CD4-positive, CD25-positive, alpha-beta regulatory T cell (primary cell): Measurements from ENCODE around the gene PNMA8B. TPM values are rescaled to one million over a fixed set of nuclear protein-coding genes. Genes with fewer than 3 reads are reported as not detected.

ENCODE experiments used
- ATAC-seq, 2 donors: fragments of 150-1000 bp; cut with Tn5 transposase; one replicate each; pipeline ENCODE4 v1.10.0; 2021; ENCODE audit warnings: low read depth in 2 of 2, moderate number of reproducible peaks in 2 of 2, moderate library complexity in 1 of 2
- DNase-seq, 3 donors: peaks; one replicate each; pipeline versions ENCODE4 v3.0.0 to v3.0.0-alpha.2; 2012 to 2022; ENCODE audit warnings: mixed read lengths in 1 of 3
- H3K27ac ChIP-seq: one replicate; pipeline ENCODE4 v1.7.0; 2013; ENCODE audit warnings: mild to moderate bottlenecking, low read length; ENCODE audit not compliant: insufficient read depth, poor library complexity, severe bottlenecking
- H3K27me3 ChIP-seq: one replicate; pipeline ENCODE4 v1.7.0; 2013; ENCODE audit warnings: low read length; ENCODE audit not compliant: control insufficient read depth, insufficient read depth
- H3K36me3 ChIP-seq: one replicate; pipeline ENCODE4 v1.7.0; 2013; ENCODE audit warnings: mild to moderate bottlenecking, low read length, moderate library complexity; ENCODE audit not compliant: control insufficient read depth, insufficient read depth
- H3K4me1 ChIP-seq: 2 replicates; pipeline ENCODE4 v1.7.0; 2013; ENCODE audit warnings: mild to moderate bottlenecking, low read length; ENCODE audit not compliant: insufficient read depth, control insufficient read depth, poor library complexity, severe bottlenecking
- H3K4me3 ChIP-seq: one replicate; pipeline ENCODE4 v1.7.0; 2013; ENCODE audit warnings: low read depth, mild to moderate bottlenecking, low read length, moderate library complexity
- H3K9me3 ChIP-seq, 2 experiments: 1 replicate in 1 of 2; 2 replicates in 1 of 2; pipeline ENCODE4 v1.7.0; 2013; ENCODE audit warnings: low read length in 2 of 2, mild to moderate bottlenecking in 1 of 2, moderate library complexity in 1 of 2; ENCODE audit not compliant: control insufficient read depth in 2 of 2
- H3K27ac Mint-ChIP-seq, 3 donors: one replicate each; pipeline ENCODE4 v1.8.0; 2020 to 2022; ENCODE audit warnings: mild to moderate bottlenecking in 3 of 3, mixed read lengths in 3 of 3, moderate library complexity in 2 of 3
- H3K27me3 Mint-ChIP-seq: one replicate; pipeline ENCODE4 v1.8.0; 2022; ENCODE audit warnings: mild to moderate bottlenecking, mixed read lengths
- H3K36me3 Mint-ChIP-seq: one replicate; pipeline ENCODE4 v1.8.0; 2020; ENCODE audit warnings: mixed read lengths
- H3K4me1 Mint-ChIP-seq, 4 donors: one replicate each; pipeline ENCODE4 v1.8.0; 2020 to 2022; ENCODE audit warnings: mixed read lengths in 4 of 4, mild to moderate bottlenecking in 1 of 4
- H3K4me3 Mint-ChIP-seq, 4 donors: one replicate each; pipeline ENCODE4 v1.8.0; 2020 to 2022; ENCODE audit warnings: mild to moderate bottlenecking in 4 of 4, mixed read lengths in 4 of 4, moderate library complexity in 3 of 4
- H3K9me3 Mint-ChIP-seq, 7 donors: one replicate each; pipeline ENCODE4 v1.8.0; 2020 to 2022; ENCODE audit warnings: mixed read lengths in 7 of 7, mild to moderate bottlenecking in 3 of 7, moderate library complexity in 2 of 7
- polyA plus RNA-seq, 4 donors: library from polyadenylated mRNA; unstranded; fragments of 300-500 nt; fragmentation: Illumina TruSeq; gene quantifications; one replicate each; pipeline ENCODE4 v1.2.3, GENCODE V29; 2021
- total RNA-seq: library from RNA; stranded (reverse); gene quantifications from one replicate; pipeline ENCODE4 v1.2.3, GENCODE V29; 2022

The PNMA8B gene
- total and polyA plus RNA-seq, 5 donors from 2014 or later: 0.57 to 0.80 (median 0.62) TPM; not detected in 2

GRCh38 chr19:46494941-46495785, 504 bp downstream of the PNMA8B start:
- Histone ChIP-seq H3K4me1 (peaks cover 28% of the 10 kb centered on the region), H3K4me3 (no peak overlapping the region), H3K36me3 (no peaks in the 10 kb centered on the region), H3K27me3 (peaks cover 9% of the 10 kb centered on the region), H3K27ac (no peak overlapping the region), H3K9me3 (no peaks in the 10 kb centered on the region)
- Mint-ChIP-seq H3K27ac (no peak overlapping the region), H3K9me3 (peaks cover 0 to 4% (median 0%) of the 10 kb centered on the region in 7 donors), H3K4me1 (peaks cover 0 to 35% (median 1%) of the 10 kb centered on the region in 4 donors), H3K27me3 (peaks cover 64% of the 10 kb centered on the region), H3K4me3 (peak overlapping the region in 3 of 4 donors; percentile 86 to 91 (median 88)), H3K36me3 (no peaks in the 10 kb centered on the region)
- no peak for ATAC-seq
- no peak for DNase-seq

DNA sequence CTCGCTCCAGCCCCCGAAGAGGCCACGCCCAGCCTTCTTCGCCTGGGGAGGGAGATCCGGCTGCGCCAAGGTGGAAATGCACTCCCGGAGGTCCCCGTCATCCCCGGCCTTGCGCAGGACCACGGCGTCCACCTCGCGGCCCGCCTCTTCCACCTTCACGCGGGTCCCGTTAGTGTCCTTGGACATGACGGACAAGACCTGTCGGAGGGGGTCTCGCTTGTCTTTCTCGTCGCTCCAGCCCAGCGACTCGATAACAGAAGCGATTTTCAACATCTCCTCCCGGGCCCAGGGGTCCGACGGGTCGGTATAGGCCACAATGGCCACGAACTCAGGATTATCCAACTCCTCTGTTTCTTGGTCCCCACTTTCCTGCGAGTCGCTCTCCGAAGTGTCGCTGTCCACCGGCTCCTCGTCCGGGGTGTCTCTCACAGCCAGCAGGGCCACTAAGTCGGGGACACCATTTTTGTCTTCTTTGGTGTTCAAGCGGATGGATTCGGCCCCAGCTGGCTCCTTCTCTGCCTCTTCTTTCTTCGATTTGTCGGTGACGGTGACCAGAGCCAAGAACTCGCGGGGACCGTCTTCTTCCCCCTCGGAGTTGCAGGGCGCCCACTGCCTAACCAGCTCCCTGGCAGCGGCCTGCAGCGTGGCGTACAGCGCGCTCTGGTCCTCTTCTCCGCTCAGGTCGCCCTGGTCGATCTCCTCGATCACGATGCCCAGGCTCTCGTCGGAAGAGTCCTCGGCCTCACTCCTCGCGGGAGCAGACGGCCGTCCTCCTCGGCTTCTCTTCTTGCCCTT, 1.3 kb downstream of the PNMA8B start:
- DNase-seq: no peak
- ATAC-seq: no peak
- H3K9me3 Mint-ChIP-seq: peaks cover 0 to 4% (median 0%) of the 10 kb centered on the region in 7 donors
- Histone ChIP-seq H3K36me3 (no peaks in the 10 kb centered on the region), H3K27ac (no peak overlapping the region), H3K9me3 (no peaks in the 10 kb centered on the region), H3K27me3 (peaks cover 9% of the 10 kb centered on the region), H3K4me3 (no peak overlapping the region), H3K4me1 (peaks cover 33% of the 10 kb centered on the region)
- H3K36me3 Mint-ChIP-seq: no peaks in the 10 kb centered on the region
- H3K4me3 Mint-ChIP-seq: peak overlapping the region; percentile 13 to 91 (median 87)
- H3K4me1 Mint-ChIP-seq: peaks cover 0 to 41% (median 1%) of the 10 kb centered on the region in 4 donors
- H3K27me3 Mint-ChIP-seq: peaks cover 65% of the 10 kb centered on the region
- peak overlapping the region in 2 of 3 donors; percentile 83 to 85 for H3K27ac Mint-ChIP-seq

GRCh38 chr19:46493236-46494145, 2.2 kb downstream of the PNMA8B start:
- Mint-ChIP-seq H3K4me1 (peaks cover 0 to 47% (median 2%) of the 10 kb centered on the region in 4 donors), H3K27ac (peak overlapping the region in 2 of 3 donors; percentile 78 to 83), H3K9me3 (peaks cover 0 to 4% (median 0%) of the 10 kb centered on the region in 7 donors), H3K4me3 (peak overlapping the region in 3 of 4 donors; percentile 86 to 91 (median 88)), H3K36me3 (no peaks in the 10 kb centered on the region), H3K27me3 (peaks cover 68% of the 10 kb centered on the region)
- H3K4me3 ChIP-seq: no peak overlapping the region
- no peaks in the 10 kb centered on the region for H3K36me3 ChIP-seq
- H3K27me3 ChIP-seq: peaks cover 9% of the 10 kb centered on the region
- no peaks in the 10 kb centered on the region for H3K9me3 ChIP-seq
- peak in 1 of 2 donors; percentile 38 for ATAC-seq
- peaks cover 33% of the 10 kb centered on the region for H3K4me1 ChIP-seq
- H3K27ac ChIP-seq: peak overlapping the region; percentile 14
- DNase-seq: peak in 2 of 3 donors; percentile 37 to 46

DNA sequence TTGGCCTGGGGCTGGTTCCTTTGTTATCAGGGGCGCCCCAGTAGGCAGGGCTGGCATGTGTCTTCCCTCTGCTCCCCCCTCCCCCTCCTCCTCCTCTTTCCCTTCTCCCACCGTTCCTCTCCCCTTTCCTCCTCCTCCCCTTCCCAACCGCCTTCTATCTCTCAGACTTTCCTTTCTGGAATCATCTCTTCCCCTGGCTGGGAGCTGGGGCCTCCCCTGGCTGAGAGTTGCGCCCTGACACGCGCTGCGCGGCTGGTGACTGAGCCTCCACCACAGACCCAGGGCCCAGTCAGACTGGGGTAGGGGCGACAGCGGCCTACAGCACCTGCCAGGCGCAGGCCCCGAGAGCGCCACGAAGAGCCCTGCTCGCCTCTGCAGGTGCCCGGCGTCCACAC, 2.8 kb downstream of the PNMA8B start:
- Histone ChIP-seq H3K27ac (peak overlapping the region; percentile 14), H3K4me3 (no peak overlapping the region), H3K27me3 (peaks cover 11% of the 10 kb centered on the region), H3K9me3 (no peaks in the 10 kb centered on the region), H3K36me3 (no peaks in the 10 kb centered on the region), H3K4me1 (peaks cover 34% of the 10 kb centered on the region)
- Mint-ChIP-seq H3K4me3 (peak overlapping the region in 2 of 4 donors; percentile 77 to 81), H3K4me1 (peaks cover 0 to 50% (median 6%) of the 10 kb centered on the region in 4 donors), H3K9me3 (peaks cover 0 to 4% (median 0%) of the 10 kb centered on the region in 7 donors), H3K27me3 (peaks cover 74% of the 10 kb centered on the region), H3K27ac (peak overlapping the region in 1 of 3 donors; percentile 56), H3K36me3 (no peaks in the 10 kb centered on the region)
- DNase-seq (no peak), ATAC-seq (no peak)

DNA sequence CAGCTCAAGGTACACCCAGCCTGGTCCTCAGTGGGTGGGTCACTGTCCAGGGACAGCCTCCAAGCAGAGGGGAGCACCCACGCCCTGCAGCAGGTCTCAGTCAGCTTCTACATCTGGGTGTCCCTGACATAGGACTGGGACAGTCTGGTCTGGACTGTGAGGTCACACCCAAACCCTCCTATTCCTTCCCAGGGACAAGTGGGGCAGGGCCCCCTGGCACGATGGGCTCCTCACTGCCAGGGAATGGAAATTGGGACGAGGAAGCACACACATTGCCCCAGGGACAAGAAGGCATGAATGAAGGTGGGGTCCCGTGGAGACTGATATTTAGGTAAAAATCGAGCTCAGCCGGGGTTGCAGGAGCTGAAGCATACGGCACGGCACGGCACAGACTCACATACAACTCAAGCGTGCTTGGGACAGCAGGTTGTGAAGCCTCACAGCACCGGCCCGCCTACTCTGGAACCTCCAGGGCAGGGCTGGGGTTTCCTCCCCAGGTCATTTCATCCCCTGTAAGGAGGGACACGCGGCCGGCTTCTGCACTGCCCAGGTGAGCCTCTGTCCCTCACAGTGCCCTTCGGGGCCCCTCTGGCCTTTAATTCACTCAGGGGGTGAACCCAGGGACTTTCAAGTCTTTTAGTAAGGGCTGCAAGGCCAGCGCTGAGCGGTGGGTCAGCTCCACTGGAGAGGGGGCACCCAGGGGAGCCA, 3.5 kb downstream of the PNMA8B start:
- no peak for DNase-seq
- Histone ChIP-seq H3K36me3 (no peaks in the 10 kb centered on the region), H3K4me1 (peaks cover 38% of the 10 kb centered on the region), H3K27ac (no peak overlapping the region), H3K9me3 (no peaks in the 10 kb centered on the region), H3K4me3 (no peak overlapping the region), H3K27me3 (peaks cover 11% of the 10 kb centered on the region)
- Mint-ChIP-seq H3K27ac (no peak overlapping the region), H3K27me3 (peaks cover 80% of the 10 kb centered on the region), H3K9me3 (peaks cover 0 to 4% (median 0%) of the 10 kb centered on the region in 7 donors), H3K36me3 (no peaks in the 10 kb centered on the region), H3K4me1 (peaks cover 0 to 56% (median 8%) of the 10 kb centered on the region in 4 donors), H3K4me3 (peak overlapping the region in 3 of 4 donors; percentile 71 to 81 (median 77))
- no peak for ATAC-seq

- no peaks in the 10 kb centered on the region for H3K36me3 Mint-ChIP-seq
- Histone ChIP-seq H3K36me3 (no peaks in the 10 kb centered on the region), H3K27me3 (peaks cover 15% of the 10 kb centered on the region), H3K9me3 (no peaks in the 10 kb centered on the region), H3K27ac (no peak overlapping the region), H3K4me1 (peaks cover 38% of the 10 kb centered on the region), H3K4me3 (no peak overlapping the region)
- H3K27ac Mint-ChIP-seq: no peak overlapping the region
- peak overlapping the region in 1 of 4 donors; percentile 66 for H3K4me3 Mint-ChIP-seq
- ATAC-seq: no peak
- peaks cover 85% of the 10 kb centered on the region for H3K27me3 Mint-ChIP-seq
- DNase-seq: no peak
- peaks cover 0 to 4% (median 0%) of the 10 kb centered on the region in 7 donors for H3K9me3 Mint-ChIP-seq
- H3K4me1 Mint-ChIP-seq: peaks cover 0 to 61% (median 8%) of the 10 kb centered on the region in 4 donors
These were observed 4.9 kb downstream of the PNMA8B start for GRCh38 chr19:46490774-46491173.
